Anterior cingulate cortex (tissue), 58 donors: ENCODE results near the gene PHACTR4.
A peak's percentile ranks its signal among the peaks of the same experiment; 100 is the strongest.
"Not testable (repeated sequence)": the region's sequence is repeated elsewhere in the genome, so short reads cannot be mapped to it uniquely, and the experiment has no call there.

ENCODE experiments used
- DNase-seq, 58 donors: peaks; one replicate each; lab custom pipeline; 2025; lab: John Stamatoyannopoulos, UW

PHACTR4 gene

GRCh38 chr1:28369371-28370238 is at the start of gene PHACTR4:
TSS of gene PHACTR4 (plus strand) at chr1:28369740. CDS start at chr1:28407448, 37,708 bp downstream.
- peak; percentile 21 to 93 (median 82) for DNase-seq

DNA sequence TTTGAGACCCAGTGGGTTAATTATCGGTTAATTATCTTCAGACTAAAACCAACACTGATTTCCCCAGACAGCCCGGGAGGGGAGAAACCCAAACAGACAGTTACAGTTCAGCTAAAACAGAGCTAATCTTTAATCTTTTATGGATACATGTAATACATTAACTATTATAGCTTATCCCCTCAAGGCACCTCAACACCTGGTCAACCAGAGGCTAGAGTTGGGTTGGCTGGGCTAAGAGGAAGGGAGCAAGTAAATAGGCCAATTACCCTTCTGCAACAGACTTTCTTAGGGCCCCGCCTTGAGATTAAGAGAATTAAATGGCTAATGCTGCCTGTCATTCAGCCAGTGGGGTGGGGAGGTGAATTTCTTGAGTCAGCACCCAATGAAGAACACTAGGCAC is 47.3 kb upstream of the PHACTR4 start:
- no peak for DNase-seq

- no peak for DNase-seq
Measured at GRCh38 chr1:28323720-28324119, 45.8 kb upstream of the PHACTR4 start.

GRCh38 chr1:28326515-28326914 is 43.0 kb upstream of the PHACTR4 start:
- DNase-seq, result no peak

GRCh38 chr1:28326984-28327383 is 42.6 kb upstream of the PHACTR4 start:
- no peak for DNase-seq

- not testable (repeated sequence) for DNase-seq
Measured at GRCh38 chr1:28327431-28327830, 42.1 kb upstream of the PHACTR4 start.

DNA sequence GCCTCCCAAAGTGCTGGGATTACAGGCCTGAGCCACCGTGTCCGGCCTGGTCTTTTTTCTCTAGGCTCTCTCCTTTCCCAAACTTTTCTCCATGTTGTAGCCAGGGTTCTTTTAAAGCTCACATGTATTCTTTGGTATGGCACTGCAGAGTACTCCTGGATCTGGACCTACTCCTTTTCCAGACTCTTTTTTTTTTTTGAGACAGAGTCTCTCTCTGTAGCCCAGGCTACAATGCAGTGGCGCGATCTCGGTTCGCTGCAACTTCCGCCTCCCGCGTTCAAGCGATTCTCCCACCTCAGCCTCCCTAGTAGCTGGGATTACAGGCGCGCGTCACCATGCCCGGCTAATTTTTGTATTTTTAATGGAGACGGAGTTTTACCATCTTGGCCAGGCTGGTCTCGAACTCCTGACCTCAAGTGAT is 41.3 kb upstream of the PHACTR4 start:
- DNase-seq, result no peak

GRCh38 chr1:28329395-28330153 is 40.0 kb upstream of the PHACTR4 start:
- peak in 8 of 58 donors; percentile 2 to 36 (median 12) for DNase-seq

GRCh38 chr1:28338897-28339296 is 30.6 kb upstream of the PHACTR4 start:
- DNase-seq, result no peak

- DNase-seq, result no peak
Measured at GRCh38 chr1:28339551-28339950, 30.0 kb upstream of the PHACTR4 start.

DNA sequence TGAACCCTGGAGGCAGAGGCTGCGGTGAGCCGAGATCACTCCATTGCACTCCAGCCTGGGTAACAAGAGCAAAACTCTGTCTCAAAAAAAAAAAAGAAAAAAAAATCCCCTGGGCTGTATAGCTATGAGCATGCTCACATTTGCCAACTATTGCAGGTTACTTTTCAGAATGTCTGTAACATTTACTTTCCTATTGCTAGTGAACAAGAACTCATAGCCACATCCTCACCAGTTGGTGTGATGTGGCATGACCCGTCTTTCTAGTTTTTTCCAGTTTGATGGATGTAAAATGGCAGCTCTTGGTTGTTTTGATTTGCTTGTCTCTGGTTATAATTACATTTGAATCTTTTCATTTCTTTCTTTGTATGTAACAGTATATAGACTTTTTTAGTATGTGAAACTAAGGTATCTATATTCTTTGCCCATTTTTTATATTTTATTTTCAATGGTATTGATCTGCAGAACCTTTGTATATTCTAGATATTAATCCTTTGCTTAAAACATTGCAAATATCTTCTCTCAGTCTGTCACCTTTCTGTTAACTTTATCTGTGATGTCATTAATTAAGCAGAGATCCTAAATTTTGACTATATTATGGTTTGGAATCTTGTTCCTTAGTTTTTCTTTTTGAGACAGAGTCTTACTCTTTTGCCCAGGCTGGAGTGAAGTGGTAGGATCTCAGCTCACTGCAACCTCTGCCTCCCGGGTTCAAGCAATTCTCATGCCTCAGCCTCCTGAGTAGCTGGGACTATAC is 29.1 kb upstream of the PHACTR4 start:
- DNase-seq, result no peak

DNA sequence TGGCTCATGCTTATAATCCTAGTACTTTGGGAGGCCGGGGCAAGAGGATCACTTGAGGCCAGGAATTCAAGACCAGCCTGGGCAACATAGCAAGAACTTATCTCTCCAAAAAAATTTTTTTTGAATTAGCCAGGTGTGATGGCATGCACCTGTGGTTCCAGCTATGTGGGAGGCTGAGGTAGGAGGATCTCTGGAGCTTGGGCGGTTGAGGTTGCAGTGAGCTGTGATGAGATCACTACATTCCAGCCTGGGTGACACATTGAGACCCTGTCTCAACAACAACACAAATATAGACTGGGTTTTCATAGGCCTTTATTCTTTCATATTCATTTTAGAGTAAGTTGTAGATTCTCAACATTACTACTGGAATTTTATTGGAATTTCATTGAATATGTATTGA is 27.9 kb upstream of the PHACTR4 start:
- DNase-seq, result no peak

DNA sequence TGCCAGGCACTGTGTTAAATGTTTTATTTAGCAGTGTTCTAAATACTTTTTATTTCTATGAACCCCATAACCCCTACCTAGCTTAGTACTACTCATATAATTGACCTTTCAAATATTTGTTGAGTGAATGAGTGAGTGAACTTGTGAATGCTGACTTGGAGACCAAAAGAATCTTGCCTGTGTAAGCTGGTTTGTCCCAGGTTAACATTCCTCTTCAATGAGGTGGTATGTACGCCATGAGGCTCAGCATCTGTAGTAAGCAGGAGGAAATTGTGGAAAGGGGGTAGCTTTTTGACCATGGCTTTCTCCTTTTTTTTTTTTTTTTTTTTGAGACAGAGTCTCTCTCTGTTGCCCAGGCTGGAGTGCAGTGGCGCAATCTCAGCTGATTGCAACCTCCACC is 26.1 kb upstream of the PHACTR4 start:
- DNase-seq, result no peak

DNA sequence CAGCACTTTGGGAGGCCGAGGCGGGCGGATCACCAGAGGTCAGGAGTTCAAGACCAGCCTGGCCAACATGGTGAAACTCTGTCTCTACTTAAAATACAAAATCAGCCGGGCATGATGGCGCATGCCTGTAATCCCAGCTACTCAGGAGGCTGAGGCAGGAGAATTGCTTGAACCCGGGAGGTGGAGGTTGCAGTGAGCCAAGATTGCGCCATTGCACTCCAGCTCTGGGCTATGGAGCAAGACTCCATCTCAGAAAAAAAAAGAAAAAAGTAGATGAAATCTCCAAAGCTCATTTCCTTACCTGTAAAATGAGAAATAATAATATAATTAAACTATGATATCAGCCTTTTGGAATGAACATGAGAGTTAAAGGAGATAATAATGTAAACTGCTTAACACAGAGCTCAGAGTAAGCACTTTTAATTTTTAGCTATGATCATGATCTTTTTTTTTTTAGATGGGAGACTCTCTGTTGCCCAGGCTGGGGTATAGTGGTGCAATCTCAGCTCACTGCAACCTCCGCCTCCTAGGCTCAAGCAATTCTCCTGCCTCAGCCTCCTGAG is 16.2 kb upstream of the PHACTR4 start:
- DNase-seq, result not testable (repeated sequence)

GRCh38 chr1:28354121-28354520 is 15.4 kb upstream of the PHACTR4 start:
- DNase-seq, result no peak

GRCh38 chr1:28358716-28359115 is 10.8 kb upstream of the PHACTR4 start:
- no peak for DNase-seq

DNA sequence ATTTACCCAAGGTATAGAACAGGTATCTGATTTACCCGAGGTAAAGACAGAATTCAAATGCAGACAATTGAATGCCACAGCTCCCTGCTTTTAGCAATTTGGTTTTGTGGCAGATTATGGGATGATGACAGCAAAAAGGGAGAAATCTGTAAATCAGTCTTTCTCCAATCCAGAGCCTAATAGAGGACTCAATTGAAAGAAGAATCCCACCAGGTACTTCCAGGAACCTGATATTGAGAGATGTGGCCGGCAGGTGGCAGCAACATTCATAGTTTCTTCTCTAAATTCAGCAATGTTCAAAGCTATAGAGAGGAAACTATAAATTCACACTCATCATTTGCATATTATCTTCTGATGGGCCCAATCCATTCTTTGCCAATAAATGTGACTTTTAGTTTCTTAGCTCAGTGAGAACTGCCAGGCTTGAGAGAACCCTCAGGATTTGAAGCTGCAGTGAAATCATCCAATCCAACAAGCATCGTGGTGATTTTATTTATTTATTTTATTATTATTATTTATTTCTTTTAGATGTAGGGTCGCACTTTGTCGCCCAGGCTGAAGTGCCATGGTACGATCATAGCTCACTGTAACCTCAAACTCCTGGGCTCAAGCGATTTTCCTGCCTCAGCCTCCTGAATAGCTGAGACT is 9.8 kb upstream of the PHACTR4 start:
- DNase-seq, result peak in 42 of 58 donors; percentile 0 to 82 (median 20)

DNA sequence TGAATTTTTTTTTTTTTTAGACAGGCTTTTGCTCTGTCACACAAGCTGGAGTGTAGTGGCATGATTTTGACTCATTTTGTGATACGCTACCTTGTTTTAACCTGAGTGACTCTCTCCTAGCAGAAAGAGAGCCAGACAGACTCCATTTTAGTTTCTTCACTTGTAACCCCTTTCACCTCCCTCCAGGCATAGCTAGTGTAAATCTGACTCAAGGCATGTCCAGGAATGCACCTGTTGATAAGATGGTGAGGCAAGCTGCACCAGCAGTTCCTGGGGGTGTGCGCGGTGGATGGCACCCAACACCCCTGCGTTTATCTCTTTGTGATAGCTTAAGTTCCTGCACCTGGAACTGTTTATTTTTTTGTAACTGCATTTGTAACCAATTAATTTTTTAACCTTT is 4.7 kb upstream of the PHACTR4 start:
- no peak for DNase-seq

DNA sequence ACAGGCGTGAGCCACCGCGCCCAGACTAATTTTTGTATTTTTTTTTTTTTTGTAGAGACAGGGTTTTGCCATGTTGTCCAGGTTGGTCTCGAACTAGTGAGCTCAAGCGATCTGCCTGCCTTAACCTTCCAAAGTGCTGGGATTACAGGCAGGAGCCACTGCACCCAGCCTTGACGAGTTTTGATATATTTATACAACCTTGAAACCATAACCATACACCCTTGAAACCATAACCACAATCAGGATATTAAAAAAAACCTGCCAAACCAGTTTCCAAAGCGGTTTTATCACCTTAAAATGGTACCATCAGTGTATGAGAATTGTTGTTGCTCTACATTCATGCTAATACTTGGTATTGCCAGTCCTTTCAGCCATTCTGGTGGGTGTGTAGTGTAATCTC is 3.7 kb upstream of the PHACTR4 start:
- DNase-seq, result no peak

- not testable (repeated sequence) for DNase-seq
Measured at GRCh38 chr1:28368608-28369007, 932 bp upstream of the PHACTR4 start.
